Stimulated activated CD8-positive, alpha-beta memory T cell treated with anti-CD3 and anti-CD28 coated beads, Interleukin-12 subunit alpha, Interleukin-12 subunit beta, amount 100 ng/mL, for 24 hours (primary cell): Measurements from ENCODE around the gene FAM180A.
"Not testable (repeated sequence)": the region's sequence is repeated elsewhere in the genome, so short reads cannot be mapped to it uniquely, and the experiment has no call there.

Experiments
- DNase-seq: peaks from one replicate; pipeline ENCODE4 v3.0.0-alpha.2; 2020; ENCODE audit errors: extremely low read depth

Gene FAM180A

GRCh38 chr7:135748770-135749169 is at the start of gene FAM180A:
Gene FAM180A (minus strand): TSS chr7:135748813. CDS start chr7:135748580, 233 bp downstream.
- DNase-seq = no peak

GRCh38 chr7:135798095-135798494 is 49.5 kb upstream of the FAM180A start:
- no peak for DNase-seq

GRCh38 chr7:135795846-135796570 is 47.4 kb upstream of the FAM180A start:
- no peak for DNase-seq

- no peak for DNase-seq
These were observed 45.2 kb upstream of the FAM180A start for GRCh38 chr7:135793841-135794240.

GRCh38 chr7:135792866-135793265 is 44.3 kb upstream of the FAM180A start:
- no peak for DNase-seq

GRCh38 chr7:135792363-135792668 is 43.7 kb upstream of the FAM180A start:
- no peak for DNase-seq

- no peak for DNase-seq
These were observed 43.1 kb upstream of the FAM180A start for GRCh38 chr7:135791543-135792362.

- DNase-seq = no peak
These were observed 41.9 kb upstream of the FAM180A start for GRCh38 chr7:135790371-135790977.

- DNase-seq = no peak
These were observed 41.3 kb upstream of the FAM180A start for GRCh38 chr7:135789956-135790355.

- DNase-seq = no peak
These were observed 40.8 kb upstream of the FAM180A start for GRCh38 chr7:135789431-135789830.

GRCh38 chr7:135786911-135787310 is 38.3 kb upstream of the FAM180A start:
- no peak for DNase-seq

GRCh38 chr7:135785065-135785464 is 36.5 kb upstream of the FAM180A start:
- no peak for DNase-seq

GRCh38 chr7:135784013-135784412 is 35.4 kb upstream of the FAM180A start:
- DNase-seq = no peak

- DNase-seq = no peak
These were observed 34.2 kb upstream of the FAM180A start for GRCh38 chr7:135782801-135783200.

GRCh38 chr7:135782377-135782776 is 33.8 kb upstream of the FAM180A start:
- no peak for DNase-seq

GRCh38 chr7:135777626-135778398 is 29.2 kb upstream of the FAM180A start:
- no peak for DNase-seq

GRCh38 chr7:135775915-135776314 is 27.3 kb upstream of the FAM180A start:
- DNase-seq = not testable (repeated sequence)

- no peak for DNase-seq
These were observed 26.6 kb upstream of the FAM180A start for GRCh38 chr7:135775230-135775629.

- no peak for DNase-seq
These were observed 25.7 kb upstream of the FAM180A start for GRCh38 chr7:135774284-135774683.

- no peak for DNase-seq
These were observed 24.9 kb upstream of the FAM180A start for GRCh38 chr7:135773464-135773863.

GRCh38 chr7:135772639-135773222 is 24.1 kb upstream of the FAM180A start:
- no peak for DNase-seq
